Activated naive CD8-positive, alpha-beta T cell treated with anti-CD3 and anti-CD28 coated beads for 36 hours (primary cell): ENCODE measurements around the gene TIGD4. TPM values are rescaled to one million over a fixed set of nuclear protein-coding genes. Genes with fewer than 3 reads are reported as not detected.

Source experiments
- DNase-seq: peaks from one replicate; pipeline ENCODE4 v3.0.0; 2021
- H3K27ac Mint-ChIP-seq: one replicate; pipeline ENCODE4 v1.8.0; 2022; ENCODE audit warnings: mild to moderate bottlenecking, moderate library complexity, mixed read lengths
- H3K27me3 Mint-ChIP-seq: one replicate; pipeline ENCODE4 v1.8.0; 2022; ENCODE audit warnings: mild to moderate bottlenecking, mixed read lengths
- H3K36me3 Mint-ChIP-seq: one replicate; pipeline ENCODE4 v1.8.0; 2021; ENCODE audit warnings: mild to moderate bottlenecking, mixed read lengths
- H3K4me1 Mint-ChIP-seq: one replicate; pipeline ENCODE4 v1.8.0; 2021; ENCODE audit warnings: mixed read lengths
- H3K4me3 Mint-ChIP-seq: one replicate; pipeline ENCODE4 v1.8.0; 2022; ENCODE audit warnings: mild to moderate bottlenecking, moderate library complexity, mixed read lengths
- H3K9me3 Mint-ChIP-seq: one replicate; pipeline ENCODE4 v1.8.0; 2022; ENCODE audit warnings: mixed read lengths
- total RNA-seq, 2 experiments: library from RNA; stranded (reverse); gene quantifications; one replicate each; pipeline ENCODE4 v1.2.3, GENCODE V29; 2021

TIGD4 gene
- total RNA-seq, 2 experiments from 2014 or later, result 0.42 to 0.76 TPM

GRCh38 chr4:152719801-152720556 is 59.6 kb downstream of the TIGD4 start:
- no peak for DNase-seq
- peaks cover 4% of the 10 kb centered on the region for H3K9me3 Mint-ChIP-seq
- H3K36me3 Mint-ChIP-seq, result peaks cover 3% of the 10 kb centered on the region
- no peaks in the 10 kb centered on the region for H3K4me1 Mint-ChIP-seq
- no peak overlapping the region for H3K4me3 Mint-ChIP-seq
- H3K27ac Mint-ChIP-seq, result no peak overlapping the region
- H3K27me3 Mint-ChIP-seq, result peaks cover 3% of the 10 kb centered on the region

Other genes starting within 250 kb of the TIGD4 start
- gene FBXW7, start 243.6 kb downstream of the TIGD4 start, total RNA-seq, result 10 to 100 TPM; 26.2 to 26.9 TPM
- 10 to 100 TPM; 18.3 to 18.5 TPM for gene TMEM154, start 99.7 kb downstream of the TIGD4 start, total RNA-seq
- 10 to 100 TPM; 10.3 to 12.1 TPM for gene ARFIP1, start 224 bp upstream of the TIGD4 start, total RNA-seq
- under 1 TPM; 0.06 to 0.08 TPM for gene FHDC1, start 156.6 kb upstream of the TIGD4 start, total RNA-seq